Measurements from ENCODE around the gene SLC25A13.
"Not testable (repeated sequence)": the region's sequence is repeated elsewhere in the genome, so short reads cannot be mapped to it uniquely, and the experiment has no call there.

Gene SLC25A13, protein sequence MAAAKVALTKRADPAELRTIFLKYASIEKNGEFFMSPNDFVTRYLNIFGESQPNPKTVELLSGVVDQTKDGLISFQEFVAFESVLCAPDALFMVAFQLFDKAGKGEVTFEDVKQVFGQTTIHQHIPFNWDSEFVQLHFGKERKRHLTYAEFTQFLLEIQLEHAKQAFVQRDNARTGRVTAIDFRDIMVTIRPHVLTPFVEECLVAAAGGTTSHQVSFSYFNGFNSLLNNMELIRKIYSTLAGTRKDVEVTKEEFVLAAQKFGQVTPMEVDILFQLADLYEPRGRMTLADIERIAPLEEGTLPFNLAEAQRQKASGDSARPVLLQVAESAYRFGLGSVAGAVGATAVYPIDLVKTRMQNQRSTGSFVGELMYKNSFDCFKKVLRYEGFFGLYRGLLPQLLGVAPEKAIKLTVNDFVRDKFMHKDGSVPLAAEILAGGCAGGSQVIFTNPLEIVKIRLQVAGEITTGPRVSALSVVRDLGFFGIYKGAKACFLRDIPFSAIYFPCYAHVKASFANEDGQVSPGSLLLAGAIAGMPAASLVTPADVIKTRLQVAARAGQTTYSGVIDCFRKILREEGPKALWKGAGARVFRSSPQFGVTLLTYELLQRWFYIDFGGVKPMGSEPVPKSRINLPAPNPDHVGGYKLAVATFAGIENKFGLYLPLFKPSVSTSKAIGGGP

DNA sequence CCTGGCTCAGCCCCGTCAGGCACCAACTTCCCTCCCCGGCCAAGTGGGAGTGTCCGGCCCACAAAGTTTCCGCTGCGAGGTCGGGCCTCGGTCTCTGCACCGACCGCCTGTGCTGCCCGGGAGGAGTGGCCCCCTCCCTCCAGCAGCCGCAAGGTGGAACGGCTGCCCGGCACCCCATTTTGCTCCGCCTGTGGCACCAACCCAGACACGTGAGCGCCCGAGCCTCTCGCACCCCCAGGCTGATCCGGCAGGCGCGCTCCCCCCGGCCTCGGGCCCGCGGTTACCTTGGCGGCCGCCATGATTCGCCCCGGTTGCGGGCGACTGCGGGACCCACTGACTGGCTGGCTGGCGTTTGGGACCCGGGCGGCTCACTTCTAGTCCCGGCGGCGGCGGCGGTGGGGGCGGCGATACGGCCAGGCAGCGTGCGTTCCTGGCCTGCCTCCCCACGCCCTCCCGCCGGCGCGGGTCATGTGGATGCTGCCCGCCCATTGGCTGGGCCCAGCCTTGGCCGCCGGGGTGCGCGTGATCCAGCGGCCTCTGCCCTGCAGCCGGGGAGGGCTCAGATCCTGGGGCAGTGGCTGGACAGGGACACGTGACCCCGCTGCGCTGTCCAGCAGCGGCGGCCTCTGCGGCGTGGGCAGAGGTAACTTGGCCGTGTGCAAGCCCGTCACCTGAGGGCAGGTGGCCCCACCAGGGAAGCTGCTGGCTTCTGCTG, at the start of gene SLC25A13:
TSS of gene SLC25A13 (minus strand) at position 441 of the 715 bp plus-strand sequence. CDS start at position 299, 142 bp downstream.
- DNase-seq, result no peak

DNA sequence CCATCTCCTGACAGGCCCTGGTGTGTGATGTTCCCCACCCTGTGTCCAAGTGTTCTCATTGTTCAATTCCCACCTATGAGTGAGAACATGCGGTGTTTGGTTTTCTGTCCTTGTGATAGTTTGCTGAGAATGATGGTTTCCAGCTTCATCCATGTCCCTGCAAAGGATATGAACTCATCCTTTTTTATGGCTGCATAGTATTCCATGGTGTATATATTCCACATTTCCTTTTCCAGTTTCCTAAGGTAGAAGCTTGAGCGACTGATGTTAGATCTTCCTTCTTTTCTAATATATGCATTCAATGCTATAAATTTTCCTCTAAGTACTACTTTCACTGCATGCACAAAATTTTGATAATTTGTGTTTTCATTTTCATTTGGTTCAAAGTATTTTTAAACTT, 44.0 kb upstream of the SLC25A13 start:
- not testable (repeated sequence) for DNase-seq

DNA sequence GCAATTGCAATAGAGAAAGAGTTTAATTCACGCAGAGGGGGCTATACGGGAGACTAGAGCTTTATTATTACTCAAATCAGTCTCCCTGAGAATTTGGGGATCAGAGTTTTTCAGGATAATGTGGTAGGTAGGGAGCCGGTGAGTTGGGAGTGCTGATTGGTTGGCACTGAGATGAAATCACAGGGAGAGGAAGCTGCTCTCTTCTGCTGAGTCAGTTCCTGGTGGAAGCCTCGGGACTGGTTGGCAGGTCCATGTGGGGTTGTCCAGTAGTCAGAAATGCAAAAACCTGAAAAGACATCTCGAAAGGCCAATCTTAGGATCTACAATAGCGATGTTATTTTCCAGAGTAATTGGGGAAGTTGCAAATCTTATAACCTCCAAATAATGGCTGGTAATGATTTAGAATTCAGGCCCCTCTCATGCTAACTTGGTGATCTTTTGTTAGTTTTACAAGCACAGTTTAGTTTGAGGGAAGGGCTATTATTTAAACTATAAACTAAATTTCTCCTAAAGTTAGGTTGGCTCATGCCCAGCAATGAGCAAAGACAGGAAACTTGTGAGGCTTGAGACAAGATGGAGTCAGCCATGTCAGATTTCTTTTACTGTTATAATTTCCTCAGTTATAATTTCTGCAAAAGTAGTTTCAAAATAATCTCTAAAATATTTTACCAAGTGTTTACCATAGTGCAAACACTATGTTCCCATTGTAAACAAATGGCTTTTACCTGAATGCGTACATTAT, 39.4 kb upstream of the SLC25A13 start:
- no peak for DNase-seq

DNA sequence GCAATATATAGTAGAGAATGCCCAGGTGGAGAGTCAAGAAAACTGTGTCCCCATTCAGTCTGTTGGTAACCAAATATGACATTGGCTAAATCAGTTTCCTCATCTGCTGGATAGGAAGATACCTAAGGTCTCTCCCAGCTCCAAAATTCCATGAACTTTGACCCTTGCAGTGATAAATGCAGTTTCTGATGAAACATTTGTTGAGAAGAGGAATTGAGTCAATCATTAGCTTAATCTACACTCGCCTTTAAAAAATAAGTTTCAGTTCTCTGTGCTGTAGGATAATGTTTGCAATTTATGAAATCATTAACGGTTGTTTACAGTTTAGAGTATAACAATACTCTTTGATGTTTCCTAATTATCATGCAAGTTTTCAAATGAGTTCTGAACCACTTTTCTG, 38.0 kb upstream of the SLC25A13 start:
- no peak for DNase-seq

DNA sequence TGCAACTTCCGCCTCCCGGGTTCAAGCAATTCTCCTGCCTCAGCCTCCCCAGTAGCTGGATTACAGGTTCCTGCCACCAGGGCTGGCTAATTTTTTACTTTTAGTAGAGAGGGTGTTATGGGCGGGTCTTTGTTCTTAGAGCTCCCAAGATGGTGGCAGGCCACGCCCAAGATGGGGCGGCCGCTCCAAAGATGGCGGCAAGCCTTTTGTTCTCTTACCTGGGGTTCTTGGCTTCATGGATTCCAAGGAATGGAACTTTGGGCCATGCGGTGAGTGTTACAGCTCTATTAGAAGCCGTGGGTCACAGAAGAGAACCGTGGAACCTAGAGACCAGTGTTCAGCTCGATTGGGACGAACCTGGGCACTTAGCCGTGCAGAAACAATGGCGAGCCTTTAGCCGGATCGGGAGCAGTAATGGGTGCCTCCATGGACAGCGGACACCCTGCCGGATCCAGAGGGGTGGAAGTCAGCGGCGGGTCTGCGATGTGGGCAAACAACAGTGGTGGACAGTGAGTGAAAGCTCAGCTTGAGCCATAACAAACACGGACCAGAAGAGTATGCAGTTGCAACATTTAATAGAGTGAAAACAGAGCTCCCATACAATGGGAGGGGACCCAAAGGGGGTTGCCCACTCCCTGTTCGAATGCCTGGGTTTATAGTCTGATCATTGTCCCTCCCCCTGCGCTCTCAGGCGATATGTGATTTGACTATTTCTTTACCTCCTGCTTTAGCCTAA, 36.5 kb upstream of the SLC25A13 start:
- DNase-seq, result not testable (repeated sequence)

DNA sequence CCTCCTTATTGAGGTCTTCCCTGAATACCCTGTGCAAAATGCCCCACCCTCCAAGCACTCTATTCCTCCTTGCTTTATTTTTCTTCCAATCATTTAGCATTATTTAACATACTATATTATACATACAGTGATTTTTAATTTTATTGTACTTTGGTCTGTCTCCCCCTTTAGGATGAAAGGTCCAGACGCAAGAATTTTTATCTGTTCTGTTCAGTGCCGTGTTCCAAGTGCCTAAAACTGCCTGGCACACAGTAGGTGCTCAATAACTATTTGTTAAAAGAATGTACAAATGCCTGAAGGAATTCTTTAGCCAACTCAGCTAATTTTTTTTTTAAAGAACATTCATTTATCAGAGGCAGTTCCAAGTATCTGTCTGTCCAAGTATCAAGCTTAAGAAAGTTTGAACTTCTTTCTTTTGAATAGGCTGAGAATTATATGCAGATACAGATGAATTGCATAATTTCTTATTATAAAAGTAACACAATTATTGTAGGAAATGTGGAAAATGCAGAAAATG, 34.1 kb upstream of the SLC25A13 start:
- DNase-seq, result no peak

DNA sequence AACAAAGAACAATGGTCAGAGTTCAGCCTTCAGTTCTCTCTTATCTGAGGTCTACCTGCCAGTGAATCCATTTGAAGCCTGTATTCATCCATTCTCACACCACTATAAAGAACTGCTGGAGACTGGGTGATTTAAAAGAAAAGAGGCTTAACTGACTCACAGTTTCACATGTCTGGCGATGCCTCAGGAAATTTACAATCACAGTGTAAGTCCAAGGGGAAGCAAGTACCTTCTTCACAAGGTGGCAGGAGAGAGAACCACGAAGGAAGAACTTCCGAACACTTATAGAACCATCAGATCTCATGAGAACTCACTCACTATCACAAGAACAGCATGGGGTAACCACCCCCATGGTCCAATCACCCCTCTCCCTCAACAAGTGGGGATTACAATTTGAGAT, 33.0 kb upstream of the SLC25A13 start:
- no peak for DNase-seq

DNA sequence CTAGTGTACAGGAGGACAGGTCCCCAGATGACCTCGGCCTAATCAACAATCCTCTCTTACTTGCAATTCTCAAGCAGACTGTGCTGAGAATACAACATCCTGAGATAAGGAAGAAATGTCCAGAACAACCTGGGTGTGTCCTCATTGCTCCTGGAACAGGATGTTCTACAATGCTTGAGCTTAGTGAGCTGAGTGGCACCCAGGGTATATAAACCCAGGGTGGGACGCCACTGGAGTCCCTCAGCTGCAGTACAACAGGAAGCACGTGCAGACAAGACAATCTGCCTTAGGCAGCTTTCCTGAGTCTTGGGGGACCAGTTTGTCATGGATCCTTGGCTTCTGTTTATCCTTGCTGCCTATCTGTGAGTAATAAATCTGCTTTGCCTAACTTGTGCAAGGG, 27.7 kb upstream of the SLC25A13 start:
- no peak for DNase-seq

DNA sequence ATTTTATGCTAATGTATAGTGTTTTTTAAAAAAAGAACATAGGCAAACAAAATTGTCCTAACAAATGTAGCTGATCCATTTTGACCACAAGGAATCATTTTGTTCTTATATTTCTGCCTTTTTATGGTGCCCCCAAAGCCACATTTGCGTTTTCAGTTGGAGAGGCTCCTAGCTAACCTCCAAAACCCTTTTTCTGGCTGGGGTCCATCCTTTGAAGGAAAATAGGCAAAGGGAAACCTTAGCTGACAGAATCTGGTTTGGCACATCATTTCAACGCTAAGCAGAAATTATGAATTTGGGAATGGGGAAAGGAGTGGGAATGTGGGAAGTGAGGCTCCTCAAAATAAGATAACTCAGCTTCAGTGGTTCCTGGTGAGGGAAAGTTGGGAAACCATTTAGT, 25.6 kb upstream of the SLC25A13 start:
- DNase-seq, result no peak

DNA sequence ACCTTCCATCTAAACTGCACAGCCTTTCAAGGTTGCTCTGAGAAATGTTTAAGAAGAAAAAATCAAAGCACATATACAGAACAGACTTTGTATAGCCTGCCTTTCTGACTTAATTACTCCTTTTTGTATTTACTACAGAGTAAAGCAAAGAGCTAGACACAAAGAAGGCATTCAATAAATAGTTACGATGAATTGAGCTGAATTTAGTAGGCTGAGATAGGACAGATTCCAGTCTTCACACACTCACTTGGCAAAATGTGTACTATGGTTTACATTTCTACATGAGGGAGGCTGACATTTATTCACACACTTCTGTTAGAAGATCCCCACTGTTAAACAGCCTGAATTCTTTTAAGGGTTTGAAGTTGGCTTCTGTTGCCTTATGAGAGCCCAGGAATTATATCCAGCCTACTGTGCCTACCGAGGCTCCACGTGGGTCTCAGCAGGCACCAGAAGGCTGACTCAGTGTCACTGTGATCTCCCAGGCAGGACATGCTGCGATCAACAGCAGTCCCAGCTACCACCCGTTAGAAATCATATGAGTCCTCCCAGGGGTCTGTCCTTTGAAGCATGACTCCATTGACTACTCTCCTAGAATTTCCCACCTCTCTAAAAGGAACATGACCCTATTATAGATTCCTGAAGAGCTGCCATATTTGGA, 24.5 kb upstream of the SLC25A13 start:
- no peak for DNase-seq

DNA sequence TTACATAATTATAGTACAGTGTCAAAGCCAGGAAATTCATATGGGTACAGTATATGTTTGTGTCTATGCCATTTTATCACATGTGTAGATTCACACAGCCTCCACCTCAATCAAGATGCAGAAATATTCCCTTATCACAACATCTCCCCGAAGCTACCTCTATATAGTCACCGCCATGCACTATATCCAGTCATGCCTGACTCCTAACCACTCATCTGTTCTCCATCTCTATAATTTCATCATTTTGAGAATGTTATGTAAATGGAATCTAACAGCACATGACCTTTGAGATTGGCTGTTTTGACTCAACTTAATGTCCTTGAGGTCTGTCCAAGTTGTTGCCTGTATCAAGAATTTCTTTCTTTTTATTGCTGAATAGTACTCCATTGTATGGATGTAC, 22.3 kb upstream of the SLC25A13 start:
- DNase-seq, result no peak

DNA sequence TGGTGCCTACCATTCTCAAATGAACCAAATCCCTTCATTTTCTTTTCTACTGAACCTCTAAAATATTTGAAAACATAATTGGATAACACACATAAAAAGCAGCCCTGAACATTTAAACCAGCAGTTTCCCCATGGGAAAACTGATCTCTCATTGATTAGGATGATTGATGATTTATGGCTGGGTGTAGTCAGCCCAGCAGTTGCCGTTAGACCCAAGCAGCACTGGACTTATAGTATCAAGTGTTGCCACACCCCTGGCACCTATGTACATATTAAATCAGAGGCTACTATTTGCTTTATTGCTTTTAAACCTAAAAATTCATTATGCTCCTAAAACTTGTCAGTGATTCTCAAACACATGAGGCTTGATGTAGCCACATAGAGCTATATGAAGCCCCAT, 20.2 kb upstream of the SLC25A13 start:
- no peak for DNase-seq

DNA sequence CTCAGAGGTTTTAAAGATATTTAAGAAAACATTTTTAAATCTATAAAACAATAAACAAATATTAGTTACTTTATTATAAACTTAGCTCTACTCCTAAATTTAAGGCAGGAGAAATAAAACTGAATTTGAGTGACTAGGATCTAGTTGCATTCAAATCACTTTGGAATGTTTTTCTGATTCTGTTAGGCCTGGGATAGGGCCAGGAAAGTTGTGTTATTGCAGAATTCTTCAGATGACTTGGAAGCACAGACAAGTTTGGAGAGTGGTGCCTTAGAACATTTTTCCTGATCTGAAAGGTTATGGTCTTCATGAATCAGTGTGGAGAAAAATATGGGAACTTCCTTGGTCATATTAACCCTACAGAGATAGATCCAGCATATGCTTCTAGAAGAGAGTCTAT, 15.6 kb upstream of the SLC25A13 start:
- no peak for DNase-seq

DNA sequence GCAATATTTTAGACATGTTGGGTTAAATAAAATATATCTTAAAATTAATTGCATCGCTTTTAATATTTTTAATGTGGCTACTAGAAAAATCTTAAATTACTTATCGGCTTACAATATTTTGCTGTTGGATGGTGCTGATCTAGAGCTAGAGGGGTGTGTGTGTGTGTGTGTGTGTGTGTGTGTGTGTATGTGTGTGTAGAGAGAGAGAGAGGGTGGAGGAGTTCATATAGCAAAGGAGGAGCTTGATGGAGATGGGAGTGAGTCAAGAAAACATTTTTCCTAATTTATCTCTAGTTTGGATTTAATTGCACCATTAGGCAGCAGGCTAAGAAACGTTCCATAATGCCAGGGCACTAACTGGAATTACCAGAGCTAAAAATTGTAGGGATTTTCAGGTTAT, 10.4 kb upstream of the SLC25A13 start:
- DNase-seq, result no peak

DNA sequence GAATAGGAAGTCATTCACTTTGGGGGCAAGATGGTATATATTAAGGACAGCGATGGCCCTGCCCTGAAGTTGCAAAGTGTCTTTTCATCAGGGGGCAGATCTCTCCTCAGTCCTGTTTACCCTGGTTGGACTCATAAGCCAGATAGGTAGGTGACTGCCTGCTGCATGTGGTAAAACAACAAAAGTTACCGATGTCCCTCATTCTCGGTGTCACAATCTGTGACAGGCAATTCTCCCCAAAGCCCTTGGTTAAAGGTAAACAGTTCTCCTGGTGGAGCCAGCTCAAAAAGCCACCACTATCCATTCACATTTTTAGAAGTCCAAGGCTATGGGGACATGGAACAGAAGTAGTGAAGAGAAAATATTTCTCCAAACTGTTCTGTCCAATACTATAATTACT, 9.9 kb upstream of the SLC25A13 start:
- DNase-seq, result no peak

DNA sequence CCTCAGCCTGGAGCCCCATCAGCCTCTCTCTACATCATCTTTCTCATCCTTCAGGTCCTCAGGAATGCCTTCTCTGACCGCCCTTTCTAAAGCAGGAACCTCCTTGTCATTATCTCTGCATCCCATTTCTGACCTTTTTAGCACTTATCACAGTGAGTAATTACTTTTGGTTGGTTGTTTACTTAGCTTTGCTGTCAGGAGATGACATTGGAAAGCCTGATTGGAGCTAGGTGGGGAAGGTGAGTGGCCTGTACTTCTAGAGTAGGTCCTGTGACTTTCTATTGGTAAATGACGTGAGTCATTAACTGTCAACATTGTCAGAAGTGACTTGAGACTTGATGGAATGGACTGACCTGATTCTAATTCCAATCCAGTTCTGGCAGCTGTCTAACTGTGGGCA, 9.3 kb upstream of the SLC25A13 start:
- DNase-seq, result no peak

DNA sequence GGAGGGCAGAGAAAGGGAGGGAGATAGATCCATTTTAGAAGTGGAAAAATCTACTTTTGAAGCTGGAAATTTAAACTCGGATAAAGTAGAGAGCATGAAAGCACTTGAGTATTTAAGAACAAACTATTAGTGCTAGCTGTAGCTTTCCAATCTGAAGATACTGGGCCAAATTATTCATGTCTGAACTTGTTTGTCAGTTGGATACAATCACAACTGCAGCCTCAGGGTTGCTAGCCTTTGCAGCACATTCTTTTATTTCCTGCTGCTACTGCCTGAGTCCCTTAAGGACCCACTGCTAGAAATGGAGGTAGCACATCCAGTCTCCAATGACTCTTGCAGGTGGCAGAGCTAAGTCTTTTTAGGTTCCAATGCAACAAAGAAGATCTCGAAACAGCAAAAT, 8.3 kb upstream of the SLC25A13 start:
- DNase-seq, result no peak

DNA sequence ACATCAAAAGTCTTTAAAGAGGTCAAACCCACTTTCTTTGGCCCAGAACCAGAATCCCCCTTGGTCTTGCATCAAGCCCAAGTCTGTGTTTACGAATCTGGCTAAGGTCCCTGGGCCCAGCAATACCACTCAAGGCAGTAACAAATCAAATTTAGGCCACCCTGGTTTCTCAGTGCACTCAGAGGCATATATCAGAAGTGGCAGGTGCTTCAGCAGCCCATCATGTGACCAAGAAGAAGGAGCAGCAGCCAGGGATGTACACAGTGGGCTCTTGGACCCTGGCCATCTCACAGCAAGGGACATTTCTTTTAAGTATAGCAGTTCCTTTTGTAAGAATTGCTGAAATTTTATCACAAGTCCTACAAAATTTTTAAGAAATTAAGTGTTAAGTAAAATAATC, 7.3 kb upstream of the SLC25A13 start:
- DNase-seq, result no peak

DNA sequence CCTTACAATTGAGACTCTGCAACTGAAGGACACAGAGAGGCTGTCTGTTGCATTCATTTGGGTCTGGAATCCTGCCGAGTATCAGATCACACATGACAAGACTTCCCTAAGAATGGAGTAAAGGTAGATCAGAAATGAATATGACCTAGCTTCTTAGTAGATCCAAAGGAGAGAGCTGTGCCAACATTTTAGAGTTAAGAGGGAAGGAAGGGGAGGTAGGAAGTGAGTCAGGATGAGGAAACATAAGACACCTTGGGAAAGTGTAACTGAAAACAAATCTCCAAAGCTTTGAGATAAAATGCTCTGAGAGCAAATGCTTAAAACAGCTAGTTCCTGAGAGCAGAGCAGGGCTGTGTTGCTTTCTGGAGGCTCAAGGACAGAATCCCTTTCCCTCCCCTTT, 6.1 kb upstream of the SLC25A13 start:
- DNase-seq, result no peak

DNA sequence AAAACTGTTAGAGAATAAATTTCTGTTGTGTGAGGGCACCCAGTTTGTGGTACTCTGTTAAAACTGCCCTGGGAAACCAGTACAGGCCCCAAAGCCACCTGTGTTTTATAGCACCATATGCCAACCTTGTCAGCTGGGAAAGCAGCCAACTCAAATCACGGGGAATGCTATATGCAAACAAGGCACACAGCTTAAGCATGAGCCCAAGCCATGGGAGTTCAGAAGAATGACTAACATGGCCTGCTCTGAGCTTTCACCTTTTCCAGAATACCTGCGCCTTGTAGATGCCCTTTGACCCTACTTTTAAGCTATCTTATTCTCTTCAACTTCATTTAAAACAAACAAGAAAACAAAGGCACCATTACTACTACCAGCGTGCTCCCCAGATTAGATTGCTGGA, 5.5 kb upstream of the SLC25A13 start:
- DNase-seq, result no peak

DNA sequence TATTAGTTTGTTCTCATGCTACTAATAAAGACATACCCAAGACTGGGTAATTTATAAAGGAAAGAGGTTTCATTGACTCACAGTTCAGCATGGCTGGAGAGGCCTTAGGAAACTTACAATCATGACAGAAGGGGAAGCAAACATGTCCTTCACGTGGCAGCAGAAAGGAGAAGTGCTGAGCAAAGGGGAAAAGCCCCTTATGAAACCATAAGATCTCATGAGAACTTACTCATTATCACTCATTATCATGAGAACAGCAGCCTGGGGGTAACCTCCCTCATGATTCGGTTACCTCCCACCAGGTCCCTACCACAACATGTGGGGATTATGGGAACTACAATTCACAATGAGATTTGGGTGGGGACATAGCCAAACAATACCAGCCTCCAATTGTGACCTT, 4.9 kb upstream of the SLC25A13 start:
- not testable (repeated sequence) for DNase-seq

Measured in cortex of kidney (tissue), 1 donor.